ENCODE results near the gene EVA1C. TPM values are rescaled to one million over a fixed set of nuclear protein-coding genes. Genes with fewer than 3 reads are reported as not detected.

The EVA1C gene
- total RNA-seq, 6 experiments from 2014 or later: 2.7 to 13.8 (median 11.3) TPM

GRCh38 chr21:32516756-32517649 lies 104.5 kb downstream of the EVA1C start:
- TF ChIP-seq, protein P1, sequence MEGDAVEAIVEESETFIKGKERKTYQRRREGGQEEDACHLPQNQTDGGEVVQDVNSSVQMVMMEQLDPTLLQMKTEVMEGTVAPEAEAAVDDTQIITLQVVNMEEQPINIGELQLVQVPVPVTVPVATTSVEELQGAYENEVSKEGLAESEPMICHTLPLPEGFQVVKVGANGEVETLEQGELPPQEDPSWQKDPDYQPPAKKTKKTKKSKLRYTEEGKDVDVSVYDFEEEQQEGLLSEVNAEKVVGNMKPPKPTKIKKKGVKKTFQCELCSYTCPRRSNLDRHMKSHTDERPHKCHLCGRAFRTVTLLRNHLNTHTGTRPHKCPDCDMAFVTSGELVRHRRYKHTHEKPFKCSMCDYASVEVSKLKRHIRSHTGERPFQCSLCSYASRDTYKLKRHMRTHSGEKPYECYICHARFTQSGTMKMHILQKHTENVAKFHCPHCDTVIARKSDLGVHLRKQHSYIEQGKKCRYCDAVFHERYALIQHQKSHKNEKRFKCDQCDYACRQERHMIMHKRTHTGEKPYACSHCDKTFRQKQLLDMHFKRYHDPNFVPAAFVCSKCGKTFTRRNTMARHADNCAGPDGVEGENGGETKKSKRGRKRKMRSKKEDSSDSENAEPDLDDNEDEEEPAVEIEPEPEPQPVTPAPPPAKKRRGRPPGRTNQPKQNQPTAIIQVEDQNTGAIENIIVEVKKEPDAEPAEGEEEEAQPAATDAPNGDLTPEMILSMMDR (IDR thresholded peaks at IDR 0.05): no peak
- 0 out of 2 replicates have a peak, but pooled peaks cover 7% of the 10 kb centered on the region for H3K36me3 Mint-ChIP-seq (ENCODE audit: low read depth)
- peak overlapping the region; percentile 88 for H3K27ac Mint-ChIP-seq
- peak; percentile 77 for DNase-seq
- H3K27me3 Mint-ChIP-seq (ENCODE audit: insufficient read depth): peaks cover 7% of the 10 kb centered on the region
- H3K4me3 Mint-ChIP-seq: peak overlapping the region; percentile 19
- peaks cover 6% of the 10 kb centered on the region for H3K9me3 Mint-ChIP-seq
- H3K4me1 Mint-ChIP-seq (ENCODE audit: low read depth): peaks cover 44% of the 10 kb centered on the region

DNA sequence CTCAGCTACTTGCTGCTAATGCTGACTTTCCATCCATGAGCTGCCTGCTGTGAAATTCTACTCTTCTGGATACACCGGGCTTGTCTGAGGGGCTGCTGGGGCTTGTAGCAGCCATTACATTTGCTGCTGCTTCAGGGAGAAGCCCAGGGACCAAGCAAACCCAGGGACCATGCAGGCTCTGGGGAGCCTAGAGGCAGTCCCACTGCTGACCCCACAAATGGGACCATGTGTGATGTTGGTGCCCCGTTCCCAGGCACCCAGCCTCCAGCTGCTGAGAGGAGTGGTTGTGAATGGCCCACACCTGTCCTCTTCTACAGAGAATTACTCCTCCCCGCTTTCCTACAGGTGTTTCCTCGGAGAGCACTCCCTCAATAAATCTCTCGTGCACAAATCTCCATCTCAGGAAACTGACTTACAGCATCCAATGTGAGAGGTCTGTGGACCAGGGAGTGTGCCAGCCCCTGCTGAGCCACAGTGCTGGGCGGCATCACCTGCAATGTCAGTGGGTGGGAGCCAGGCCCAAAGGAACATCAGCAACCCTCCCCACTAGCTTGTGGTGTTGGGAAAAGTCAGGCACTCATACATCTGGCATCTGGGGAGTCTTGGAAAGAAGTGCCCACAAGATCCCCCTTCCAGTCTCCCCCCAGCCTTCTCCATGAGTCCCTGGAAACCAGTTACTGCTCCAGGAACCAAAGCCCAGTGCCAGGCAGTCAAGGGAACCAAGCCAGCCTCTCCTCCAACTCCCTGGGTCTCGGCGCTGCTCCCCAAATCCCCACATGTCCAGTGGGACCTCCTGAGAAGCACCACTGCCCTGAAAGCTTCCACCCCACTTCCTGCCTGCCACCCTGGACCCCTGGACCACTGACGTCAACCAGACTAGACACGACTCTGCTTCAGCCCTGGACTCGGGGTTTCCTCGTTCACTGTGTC lies 107.7 kb downstream of the EVA1C start:
- no peak for DNase-seq
- Mint-ChIP-seq H3K36me3 (ENCODE audit: low read depth) (0 out of 2 replicates have a peak, but pooled peaks cover 7% of the 10 kb centered on the region), H3K27me3 (ENCODE audit: insufficient read depth) (peaks cover 7% of the 10 kb centered on the region), H3K4me1 (ENCODE audit: low read depth) (peaks cover 64% of the 10 kb centered on the region), H3K9me3 (peaks cover 6% of the 10 kb centered on the region), H3K4me3 (peak overlapping the region; percentile 60), H3K27ac (peak overlapping the region; percentile 94)
- TF ChIP-seq, protein P1 (IDR thresholded peaks at IDR 0.05): no peak

GRCh38 chr21:32520875-32521735 lies 108.6 kb downstream of the EVA1C start:
- peak overlapping the region; percentile 60 for H3K4me3 Mint-ChIP-seq
- TF ChIP-seq, protein P1 (IDR thresholded peaks at IDR 0.05): no peak
- peaks cover 56% of the 10 kb centered on the region for H3K4me1 Mint-ChIP-seq (ENCODE audit: low read depth)
- H3K9me3 Mint-ChIP-seq: peaks cover 6% of the 10 kb centered on the region
- H3K27ac Mint-ChIP-seq: peak overlapping the region; percentile 94
- H3K27me3 Mint-ChIP-seq (ENCODE audit: insufficient read depth): peaks cover 7% of the 10 kb centered on the region
- 0 out of 2 replicates have a peak, but pooled peaks cover 7% of the 10 kb centered on the region for H3K36me3 Mint-ChIP-seq (ENCODE audit: low read depth)
- peak; percentile 94 for DNase-seq

DNA sequence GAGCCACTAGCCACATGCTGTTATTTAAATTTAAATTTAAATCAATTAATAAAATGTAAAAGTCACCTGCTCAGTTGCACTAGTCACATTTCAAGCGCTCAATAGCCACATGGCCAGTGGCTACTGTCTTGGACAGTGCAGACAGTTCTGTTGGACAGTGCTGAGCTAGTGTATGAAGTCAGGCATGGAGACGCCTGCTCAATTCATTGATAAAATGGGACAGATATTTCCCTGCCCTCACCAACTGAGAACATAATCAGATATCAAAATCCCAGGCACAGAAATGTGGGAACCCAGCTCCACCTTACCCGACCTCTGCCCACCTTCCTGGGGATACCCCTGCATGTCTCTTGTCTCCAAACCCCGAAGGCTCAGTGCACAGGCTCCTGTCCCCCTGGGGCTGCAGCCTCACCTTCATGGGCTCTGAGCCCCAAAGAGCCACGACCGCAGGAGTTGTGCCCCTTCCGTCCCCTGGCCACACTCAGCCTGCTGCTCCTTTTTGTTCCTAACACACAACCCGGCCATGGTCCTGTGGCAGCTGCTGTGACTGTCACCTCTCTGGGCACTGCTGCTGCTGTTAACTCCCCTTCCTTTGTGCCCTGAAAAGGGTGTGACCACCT lies 109.3 kb downstream of the EVA1C start:
- Mint-ChIP-seq H3K27ac (peak overlapping the region; percentile 94), H3K4me1 (ENCODE audit: low read depth) (peaks cover 48% of the 10 kb centered on the region), H3K27me3 (ENCODE audit: insufficient read depth) (peaks cover 5% of the 10 kb centered on the region), H3K4me3 (peak overlapping the region; percentile 38), H3K9me3 (peaks cover 6% of the 10 kb centered on the region), H3K36me3 (ENCODE audit: low read depth) (0 out of 2 replicates have a peak, but pooled peaks cover 7% of the 10 kb centered on the region)
- DNase-seq: no peak
- TF ChIP-seq, protein P1 (IDR thresholded peaks at IDR 0.05): no peak
